ENCODE measurements around the gene GPR108.
A peak's percentile ranks its signal among the peaks of the same experiment; 100 is the strongest.

GPR108 gene

GRCh38 chr19:6779206-6779605 is 41.8 kb upstream of the GPR108 start:
- Histone ChIP-seq H3K27ac (ENCODE audit: extremely low read depth, low read depth, low read length) (no peak overlapping the region), H3K4me1 (ENCODE audit: control insufficient read depth, insufficient read depth, low read length) (no peaks in the 10 kb centered on the region), H3K4me3 (ENCODE audit: low read depth, low read length) (no peak overlapping the region), H3K9me3 (ENCODE audit: control insufficient read depth, insufficient read depth, low read depth, low read length) (no peaks in the 10 kb centered on the region), H3K36me3 (ENCODE audit: control insufficient read depth in 2 of 2, insufficient read depth in 1 of 2, low read length in 2 of 2) (no peaks in the 10 kb centered on the region)
- ChIA-PET POLR2A (no interaction called here), CTCF (interaction anchor here (0.6 to 0.8 kb wide), 2 partner anchors 19 to 148 kb away, joined by 3 to 5 read pairs; no protein-coding TSS in a partner anchor)
- TF ChIP-seq WT1 (tag by site-specific recombination; IDR thresholded peaks at IDR 0.05), result no peak
- TF ChIP-seq, protein P1, sequence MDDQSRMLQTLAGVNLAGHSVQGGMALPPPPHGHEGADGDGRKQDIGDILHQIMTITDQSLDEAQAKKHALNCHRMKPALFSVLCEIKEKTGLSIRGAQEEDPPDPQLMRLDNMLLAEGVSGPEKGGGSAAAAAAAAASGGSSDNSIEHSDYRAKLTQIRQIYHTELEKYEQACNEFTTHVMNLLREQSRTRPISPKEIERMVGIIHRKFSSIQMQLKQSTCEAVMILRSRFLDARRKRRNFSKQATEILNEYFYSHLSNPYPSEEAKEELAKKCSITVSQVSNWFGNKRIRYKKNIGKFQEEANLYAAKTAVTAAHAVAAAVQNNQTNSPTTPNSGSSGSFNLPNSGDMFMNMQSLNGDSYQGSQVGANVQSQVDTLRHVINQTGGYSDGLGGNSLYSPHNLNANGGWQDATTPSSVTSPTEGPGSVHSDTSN (CRISPR knock-in tag; IDR thresholded peaks at IDR 0.05), result no peak
- TF ChIP-seq ZNF621 (tag by site-specific recombination; IDR thresholded peaks at IDR 0.05), result no peak
- TF ChIP-seq MEIS1 (CRISPR knock-in tag; IDR thresholded peaks at IDR 0.05; ENCODE audit: borderline replicate concordance), result no peak
- TF ChIP-seq GLI4 (tag by site-specific recombination; IDR thresholded peaks at IDR 0.05), result no peak
- TF ChIP-seq ZNF664 (tag by site-specific recombination; IDR thresholded peaks at IDR 0.05), result no peak
- no peak for TF ChIP-seq ZNF626 (tag by site-specific recombination; IDR thresholded peaks at IDR 0.05)
- no peak for TF ChIP-seq ZNF473 (tag by site-specific recombination; IDR thresholded peaks at IDR 0.05)
- TF ChIP-seq ZFHX2 (tag by site-specific recombination; conservative IDR thresholded peaks at IDR 0.05), result 0 out of 2 replicates have a peak, but pooled peaks have one; percentile 7
- TF ChIP-seq SP7 (tag by site-specific recombination; IDR thresholded peaks at IDR 0.05), result 0 out of 2 replicates have a peak, but pooled peaks have one; percentile 18

GRCh38 chr19:6778386-6778785 is 41.0 kb upstream of the GPR108 start:
- no peaks in the 10 kb centered on the region for H3K36me3 ChIP-seq (ENCODE audit: control insufficient read depth in 2 of 2, insufficient read depth in 1 of 2, low read length in 2 of 2)
- no peak overlapping the region for H3K27ac ChIP-seq (ENCODE audit: extremely low read depth, low read depth, low read length)
- no peaks in the 10 kb centered on the region for H3K9me3 ChIP-seq (ENCODE audit: control insufficient read depth, insufficient read depth, low read depth, low read length)
- no peaks in the 10 kb centered on the region for H3K4me1 ChIP-seq (ENCODE audit: control insufficient read depth, insufficient read depth, low read length)
- no peak overlapping the region for H3K4me3 ChIP-seq (ENCODE audit: low read depth, low read length)
- CTCF ChIA-PET, result interaction anchor here (0.8 kb wide), 1 partner anchor 147 kb away, joined by 5 read pairs; no protein-coding TSS in a partner anchor
- no peak for TF ChIP-seq ZNF626 (tag by site-specific recombination; IDR thresholded peaks at IDR 0.05)
- no peak for TF ChIP-seq BCL11B (tag by site-specific recombination; IDR thresholded peaks at IDR 0.05; ENCODE audit: low read depth)
- no peak for TF ChIP-seq ZNF324 (tag by site-specific recombination; IDR thresholded peaks at IDR 0.05)
- no peak for TF ChIP-seq ZFP37 (tag by site-specific recombination; IDR thresholded peaks at IDR 0.05)
- TF ChIP-seq ZNF112 (tag by site-specific recombination; IDR thresholded peaks at IDR 0.05), result no peak
- TF ChIP-seq, protein P2, sequence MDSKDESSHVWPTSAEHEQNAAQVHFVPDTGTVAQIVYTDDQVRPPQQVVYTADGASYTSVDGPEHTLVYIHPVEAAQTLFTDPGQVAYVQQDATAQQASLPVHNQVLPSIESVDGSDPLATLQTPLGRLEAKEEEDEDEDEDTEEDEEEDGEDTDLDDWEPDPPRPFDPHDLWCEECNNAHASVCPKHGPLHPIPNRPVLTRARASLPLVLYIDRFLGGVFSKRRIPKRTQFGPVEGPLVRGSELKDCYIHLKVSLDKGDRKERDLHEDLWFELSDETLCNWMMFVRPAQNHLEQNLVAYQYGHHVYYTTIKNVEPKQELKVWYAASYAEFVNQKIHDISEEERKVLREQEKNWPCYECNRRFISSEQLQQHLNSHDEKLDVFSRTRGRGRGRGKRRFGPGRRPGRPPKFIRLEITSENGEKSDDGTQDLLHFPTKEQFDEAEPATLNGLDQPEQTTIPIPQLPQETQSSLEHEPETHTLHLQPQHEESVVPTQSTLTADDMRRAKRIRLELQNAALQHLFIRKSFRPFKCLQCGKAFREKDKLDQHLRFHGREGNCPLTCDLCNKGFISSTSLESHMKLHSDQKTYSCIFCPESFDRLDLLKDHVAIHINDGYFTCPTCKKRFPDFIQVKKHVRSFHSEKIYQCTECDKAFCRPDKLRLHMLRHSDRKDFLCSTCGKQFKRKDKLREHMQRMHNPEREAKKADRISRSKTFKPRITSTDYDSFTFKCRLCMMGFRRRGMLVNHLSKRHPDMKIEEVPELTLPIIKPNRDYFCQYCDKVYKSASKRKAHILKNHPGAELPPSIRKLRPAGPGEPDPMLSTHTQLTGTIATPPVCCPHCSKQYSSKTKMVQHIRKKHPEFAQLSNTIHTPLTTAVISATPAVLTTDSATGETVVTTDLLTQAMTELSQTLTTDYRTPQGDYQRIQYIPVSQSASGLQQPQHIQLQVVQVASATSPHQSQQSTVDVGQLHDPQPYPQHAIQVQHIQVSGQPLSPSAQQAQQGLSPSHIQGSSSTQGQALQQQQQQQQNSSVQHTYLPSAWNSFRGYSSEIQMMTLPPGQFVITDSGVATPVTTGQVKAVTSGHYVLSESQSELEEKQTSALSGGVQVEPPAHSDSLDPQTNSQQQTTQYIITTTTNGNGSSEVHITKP (tag by site-specific recombination; IDR thresholded peaks at IDR 0.05), result no peak
- no peak for TF ChIP-seq ZNF391 (tag by site-specific recombination; IDR thresholded peaks at IDR 0.05; ENCODE audit: borderline replicate concordance, low read depth)
- TF ChIP-seq ZNF529 (tag by site-specific recombination; IDR thresholded peaks at IDR 0.05; ENCODE audit: insufficient replicate concordance), result no peak
- TF ChIP-seq, protein P3, sequence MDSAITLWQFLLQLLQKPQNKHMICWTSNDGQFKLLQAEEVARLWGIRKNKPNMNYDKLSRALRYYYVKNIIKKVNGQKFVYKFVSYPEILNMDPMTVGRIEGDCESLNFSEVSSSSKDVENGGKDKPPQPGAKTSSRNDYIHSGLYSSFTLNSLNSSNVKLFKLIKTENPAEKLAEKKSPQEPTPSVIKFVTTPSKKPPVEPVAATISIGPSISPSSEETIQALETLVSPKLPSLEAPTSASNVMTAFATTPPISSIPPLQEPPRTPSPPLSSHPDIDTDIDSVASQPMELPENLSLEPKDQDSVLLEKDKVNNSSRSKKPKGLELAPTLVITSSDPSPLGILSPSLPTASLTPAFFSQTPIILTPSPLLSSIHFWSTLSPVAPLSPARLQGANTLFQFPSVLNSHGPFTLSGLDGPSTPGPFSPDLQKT (IDR thresholded peaks at IDR 0.05; ENCODE audit: borderline replicate concordance, low read depth, low read length), result no peak
- TF ChIP-seq ZNF843 (tag by site-specific recombination; IDR thresholded peaks at IDR 0.05), result no peak
- TF ChIP-seq ZNF639 (tag by site-specific recombination; IDR thresholded peaks at IDR 0.05), result no peak
- TF ChIP-seq ZNF629 (tag by site-specific recombination; IDR thresholded peaks at IDR 0.05), result no peak
- TF ChIP-seq CTCF (tag by site-specific recombination; IDR thresholded peaks at IDR 0.05), result no peak
- TF ChIP-seq, protein P1 (CRISPR knock-in tag; IDR thresholded peaks at IDR 0.05), result no peak
- TF ChIP-seq ZNF211 (tag by site-specific recombination; IDR thresholded peaks at IDR 0.05; ENCODE audit: low read depth), result no peak
- TF ChIP-seq, protein P4, sequence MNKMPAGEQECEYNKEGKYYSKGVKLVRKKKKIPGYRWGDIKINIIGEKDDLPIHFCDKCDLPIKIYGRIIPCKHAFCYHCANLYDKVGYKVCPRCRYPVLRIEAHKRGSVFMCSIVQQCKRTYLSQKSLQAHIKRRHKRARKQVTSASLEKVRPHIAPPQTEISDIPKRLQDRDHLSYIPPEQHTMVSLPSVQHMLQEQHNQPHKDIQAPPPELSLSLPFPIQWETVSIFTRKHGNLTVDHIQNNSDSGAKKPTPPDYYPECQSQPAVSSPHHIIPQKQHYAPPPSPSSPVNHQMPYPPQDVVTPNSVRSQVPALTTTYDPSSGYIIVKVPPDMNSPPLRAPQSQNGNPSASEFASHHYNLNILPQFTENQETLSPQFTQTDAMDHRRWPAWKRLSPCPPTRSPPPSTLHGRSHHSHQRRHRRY (tag by site-specific recombination; IDR thresholded peaks at IDR 0.05), result no peak
- POLR2A ChIA-PET, result no interaction called here

Measured in HEK293 (cell line).